NCI-H128 (cell line): ENCODE data around the gene SLC35F1.
A peak's percentile ranks its signal among the peaks of the same experiment; 100 is the strongest.
"Not testable (repeated sequence)": the region's sequence is repeated elsewhere in the genome, so short reads cannot be mapped to it uniquely, and the experiment has no call there.

ENCODE experiments used
- DNase-seq: peaks from one replicate; lab custom pipeline; 2025; ENCODE audit not compliant: unreplicated experiment; lab: John Stamatoyannopoulos, UW

SLC35F1 gene

GRCh38 chr6:117906958-117907600 is at the start of gene SLC35F1:
SLC35F1 (plus strand) TSS chr6:117907264.
- peak; percentile 46 for DNase-seq

GRCh38 chr6:117858601-117859000 is 48.5 kb upstream of the SLC35F1 start:
- DNase-seq, result not testable (repeated sequence)

DNA sequence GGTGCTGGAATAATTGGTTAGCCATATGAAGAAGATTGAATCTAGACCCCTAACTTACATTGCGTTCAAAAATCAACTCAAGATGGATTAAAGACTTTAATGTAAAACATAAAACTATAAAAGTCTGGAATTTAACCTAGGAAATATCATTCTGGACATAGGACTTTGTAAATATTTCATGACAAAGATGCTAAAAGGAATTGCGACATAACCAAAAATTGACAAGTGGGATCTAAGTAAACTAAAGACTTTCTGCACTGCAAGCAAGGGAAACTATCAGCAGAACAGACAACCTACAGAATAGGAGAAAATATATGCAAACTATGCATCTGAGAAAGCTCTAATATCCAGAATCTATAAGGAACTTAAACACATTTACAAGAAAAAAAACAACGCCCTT is 45.5 kb upstream of the SLC35F1 start:
- no peak for DNase-seq

- DNase-seq, result no peak
Observed at GRCh38 chr6:117866561-117866960, 40.5 kb upstream of the SLC35F1 start.

GRCh38 chr6:117870486-117871242 is 36.4 kb upstream of the SLC35F1 start:
- no peak for DNase-seq

- no peak for DNase-seq
Observed at GRCh38 chr6:117880824-117881223, 26.2 kb upstream of the SLC35F1 start.

DNA sequence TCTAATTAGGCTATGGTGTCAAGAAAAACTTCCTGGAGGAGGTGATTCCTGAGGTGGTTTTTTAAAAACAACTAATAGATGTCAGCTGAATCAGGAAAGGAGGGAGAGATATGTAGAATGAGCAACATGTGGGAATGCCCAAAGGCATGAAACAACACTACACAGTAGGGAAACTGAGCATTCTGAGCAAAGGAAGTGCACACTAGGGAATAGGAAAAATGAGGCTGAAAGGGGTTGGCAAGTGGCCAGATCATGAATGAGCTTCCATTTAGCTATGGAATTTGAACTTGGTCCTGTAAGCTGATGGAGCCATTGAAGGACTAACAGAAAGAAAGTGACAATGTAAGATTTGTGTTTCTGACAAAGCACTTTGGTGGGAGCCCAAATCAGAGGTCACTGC is 16.9 kb upstream of the SLC35F1 start:
- DNase-seq, result no peak

DNA sequence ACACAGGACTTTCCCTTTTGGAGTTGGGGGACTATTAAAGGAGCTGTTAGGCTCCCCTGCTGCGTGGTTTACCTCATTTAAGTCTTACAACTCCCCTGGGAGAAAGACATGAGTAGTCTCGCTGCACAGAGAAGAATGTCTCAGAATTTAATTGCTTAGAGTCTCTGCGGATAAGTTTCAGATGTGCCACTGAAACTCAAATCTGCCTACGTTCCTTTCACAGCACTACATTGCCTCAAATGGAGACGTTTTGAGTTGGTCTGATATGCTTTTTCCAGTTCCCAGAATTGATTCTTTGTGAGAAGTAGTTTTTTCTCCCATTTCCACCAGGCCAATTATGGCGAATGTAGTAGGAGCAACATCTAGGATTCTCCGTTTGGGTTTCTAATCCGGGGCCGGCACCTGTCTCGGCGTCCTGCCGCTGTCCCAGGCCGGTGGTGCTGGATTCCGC is 532 bp upstream of the SLC35F1 start:
- no peak for DNase-seq

GRCh38 chr6:117907601-117908245 is 659 bp downstream of the SLC35F1 start:
- DNase-seq, result no peak

- DNase-seq, result no peak
Observed at GRCh38 chr6:117908246-117909068, 1.4 kb downstream of the SLC35F1 start.

DNA sequence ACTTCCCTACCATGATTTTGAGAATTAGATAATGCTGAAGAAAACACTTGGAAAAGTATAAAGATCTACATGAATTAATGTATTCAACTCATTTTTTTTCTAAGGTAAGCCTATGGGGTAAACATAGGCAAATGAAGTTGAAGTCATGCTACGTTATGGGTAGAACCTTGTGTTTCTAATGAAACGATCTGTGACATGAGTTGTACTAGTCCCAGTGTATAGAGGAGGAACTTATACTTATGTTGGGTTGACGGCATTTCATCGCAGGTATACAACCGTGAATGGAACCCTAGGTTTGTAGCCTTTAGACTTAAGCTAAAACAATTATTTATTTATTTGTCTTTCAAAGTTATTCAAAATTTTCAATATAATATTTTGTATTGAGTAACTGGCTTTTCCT is 2.6 kb downstream of the SLC35F1 start:
- DNase-seq, result no peak

DNA sequence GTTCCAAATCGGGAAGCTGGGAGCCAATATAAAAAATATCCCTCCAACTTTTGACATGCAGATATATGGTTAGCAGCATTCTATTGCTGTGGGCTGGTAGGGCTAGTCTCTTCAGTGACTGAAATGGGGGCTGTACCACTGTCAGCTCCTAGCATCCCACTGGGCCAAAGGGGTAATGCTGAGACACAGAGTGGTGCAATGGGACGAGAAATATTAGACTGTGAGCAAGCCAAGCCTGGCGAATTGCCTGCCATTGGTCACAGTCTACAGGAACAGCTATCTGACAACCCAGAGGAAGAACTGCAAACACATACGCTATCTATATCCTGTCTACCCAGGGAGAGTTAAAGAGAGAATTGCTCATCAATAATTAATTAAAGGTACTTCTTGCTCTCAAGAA is 3.5 kb downstream of the SLC35F1 start:
- DNase-seq, result no peak

DNA sequence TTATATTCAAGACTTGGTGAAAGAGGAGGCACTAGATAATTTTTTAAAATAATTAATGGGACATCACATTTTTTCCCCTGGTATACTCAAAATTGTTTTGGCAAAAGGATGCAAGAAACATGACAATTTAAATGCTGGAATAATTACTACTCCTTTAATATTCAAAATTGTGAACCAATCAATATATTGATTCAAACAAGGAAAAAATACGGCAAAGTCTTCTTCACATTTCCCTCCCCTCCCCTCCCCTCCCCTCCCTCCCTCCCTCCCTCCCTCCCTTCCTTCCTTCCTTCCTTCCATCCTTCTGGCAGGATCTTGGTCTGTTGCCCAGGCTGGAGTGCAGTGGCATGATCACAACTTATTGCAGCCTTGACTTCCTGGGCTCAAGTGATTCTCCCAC is 4.1 kb downstream of the SLC35F1 start:
- no peak for DNase-seq

DNA sequence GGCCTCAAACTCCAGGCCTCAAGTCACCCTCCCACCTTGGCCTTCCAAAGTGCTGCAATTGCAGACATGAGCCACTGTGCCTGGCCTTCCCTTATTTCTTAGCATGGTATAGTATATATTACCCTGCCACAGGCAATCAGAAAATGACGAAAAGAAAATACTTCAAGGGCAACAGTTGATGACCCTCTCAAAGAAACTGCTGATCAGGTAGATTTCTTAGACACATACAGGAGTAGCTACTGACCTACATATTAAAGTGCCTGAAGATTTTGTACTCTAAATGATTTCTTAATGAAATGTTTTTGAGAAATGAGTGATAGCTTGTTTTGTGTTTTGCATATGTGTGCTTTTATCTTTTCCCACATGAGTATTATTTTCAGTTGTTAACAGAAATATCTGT is 4.6 kb downstream of the SLC35F1 start:
- no peak for DNase-seq

DNA sequence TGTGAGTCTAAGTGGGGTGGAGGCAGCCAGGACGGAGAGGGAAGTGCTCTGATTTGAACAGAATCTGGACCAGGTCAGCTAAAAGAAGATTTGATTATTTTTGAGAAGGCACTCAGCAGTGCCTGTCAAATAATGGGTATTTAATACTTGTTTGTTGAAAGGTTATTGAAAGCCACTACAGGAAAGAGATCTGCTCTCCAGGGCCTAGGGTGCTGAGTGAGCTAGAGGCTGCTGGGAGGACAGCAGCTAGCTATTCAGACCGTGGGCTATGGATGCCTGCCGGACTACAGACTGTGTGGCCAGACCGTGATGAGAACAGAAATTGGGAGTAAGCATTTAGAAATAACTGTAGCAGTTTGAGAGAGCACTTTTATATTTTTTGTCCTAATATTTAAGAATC is 8.8 kb downstream of the SLC35F1 start:
- no peak for DNase-seq

GRCh38 chr6:117916483-117916882 is 9.4 kb downstream of the SLC35F1 start:
- DNase-seq, result no peak

- no peak for DNase-seq
Observed at GRCh38 chr6:117917176-117917575, 10.1 kb downstream of the SLC35F1 start.

DNA sequence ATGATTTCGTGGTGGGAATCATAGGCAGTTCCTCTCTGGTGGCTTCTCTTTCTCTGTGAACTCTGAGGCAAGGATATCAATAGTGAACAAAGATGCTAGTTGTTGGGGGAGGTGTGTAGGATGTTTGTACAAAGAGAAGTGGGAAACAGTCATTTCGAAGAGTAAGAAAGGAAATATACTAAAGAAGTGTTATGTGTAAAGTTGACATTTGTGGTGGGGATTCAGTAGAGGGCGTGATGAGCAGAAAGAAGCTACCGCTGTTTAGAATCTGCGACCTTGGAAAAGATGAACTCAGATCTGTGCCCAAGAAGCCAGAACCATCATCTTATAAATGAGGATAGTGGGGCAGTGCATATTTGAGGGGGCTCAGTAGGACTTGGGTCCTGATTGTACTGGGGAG is 11.4 kb downstream of the SLC35F1 start:
- DNase-seq, result no peak

- DNase-seq, result no peak
Observed at GRCh38 chr6:117919275-117919674, 12.2 kb downstream of the SLC35F1 start.

GRCh38 chr6:117919775-117920729 is 13.0 kb downstream of the SLC35F1 start:
- no peak for DNase-seq
